Astrocyte of the cerebellum (primary cell): ENCODE results near the gene P2RX4.
"Not testable (repeated sequence)": the region's sequence is repeated elsewhere in the genome, so short reads cannot be mapped to it uniquely, and the experiment has no call there.

Experiments
- DNase-seq: peaks from one replicate; pipeline ENCODE4 v3.0.0-alpha.2; 2011; ENCODE audit warnings: low read depth
- H3K4me3 ChIP-seq: 2 replicates; pipeline ENCODE4 v1.5.1; 2011; ENCODE audit warnings: mild to moderate bottlenecking, low read depth, low read length, moderate library complexity
- CTCF ChIP-seq: IDR thresholded peaks from 2 replicates; pipeline ENCODE4 v1.5.1; 2012; ENCODE audit warnings: low read length, low read depth, moderate library complexity, mild to moderate bottlenecking; ENCODE audit errors: missing control alignments
- in situ Hi-C: cut with HindIII; loops from 2 replicates; pipeline ENCODE4 v1.10.0; 2017; ENCODE audit warnings: low sequenced_read_pairs

The P2RX4 gene

GRCh38 chr12:121196902-121197301, 13.0 kb upstream of the P2RX4 start:
- no peak for TF ChIP-seq CTCF
- no peak for DNase-seq
- no peak overlapping the region for H3K4me3 ChIP-seq
- in situ Hi-C loops, result loop anchor here (5.0 kb wide), 1 partner anchor 40 kb away; no protein-coding TSS in a partner anchor

- in situ Hi-C loops, result loop anchor here (5.0 kb wide), 1 partner anchor 42 kb away; no protein-coding TSS in a partner anchor
- no peak for DNase-seq
Observed at GRCh38 chr12:121198949-121199348, 11.0 kb upstream of the P2RX4 start.

GRCh38 chr12:121201140-121201539, 8.8 kb upstream of the P2RX4 start:
- DNase-seq, H3K4me3 ChIP-seq, in situ Hi-C loops: not testable (repeated sequence)

More at GRCh38 chr12:121198949-121199348, 11.0 kb upstream of the P2RX4 start:
- no peak for TF ChIP-seq CTCF
- H3K4me3 ChIP-seq, result no peak overlapping the region

GRCh38 chr12:121202407-121203355, 7.2 kb upstream of the P2RX4 start:
- no peak for DNase-seq
- in situ Hi-C loops, result no loop called here
- no peak for TF ChIP-seq CTCF
- no peak overlapping the region for H3K4me3 ChIP-seq

GRCh38 chr12:121203482-121203881, 6.4 kb upstream of the P2RX4 start:
- in situ Hi-C loops, result no loop called here
- DNase-seq, result no peak
- TF ChIP-seq CTCF, result no peak
- H3K4me3 ChIP-seq, result no peak overlapping the region

GRCh38 chr12:121205491-121205890, 4.4 kb upstream of the P2RX4 start:
- in situ Hi-C loops, result no loop called here
- TF ChIP-seq CTCF, result no peak
- no peak for DNase-seq
- no peak overlapping the region for H3K4me3 ChIP-seq

GRCh38 chr12:121208571-121208970, 1.4 kb upstream of the P2RX4 start:
- H3K4me3 ChIP-seq, in situ Hi-C loops, DNase-seq: not testable (repeated sequence)
